Ovary (tissue), 9 donors: ENCODE data around the gene UBQLN1. TPM values are rescaled to one million over a fixed set of nuclear protein-coding genes. Genes with fewer than 3 reads are reported as not detected.

Experiments
- DNase-seq, 5 donors: peaks; one replicate each; pipeline ENCODE4 v3.0.0-alpha.2; 2019 to 2020
- H3K27ac ChIP-seq, 2 donors: fragments of 200-600 bp; one replicate each; pipeline versions ENCODE4 v1.5.1 to v1.8.0; 2019 to 2022
- H3K27me3 ChIP-seq: fragments of 200-600 bp; one replicate; pipeline ENCODE4 v1.8.0; 2022
- H3K36me3 ChIP-seq: fragments of 200-600 bp; sonication (generic); one replicate; pipeline ENCODE4 v1.5.1; 2019
- H3K4me1 ChIP-seq: one replicate; pipeline ENCODE4 v1.8.1; 2013; ENCODE audit warnings: mild to moderate bottlenecking, moderate library complexity; ENCODE audit not compliant: insufficient read depth
- H3K4me3 ChIP-seq: fragments of 200-600 bp; sonication (generic); one replicate; pipeline ENCODE4 v1.5.1; 2017
- H3K9me3 ChIP-seq, 2 donors: fragments of 200-600 bp in 1 of 2; sonication (generic) in 1 of 2; one replicate each; pipeline versions ENCODE4 v1.5.1 to v1.8.1; 2013 to 2019; ENCODE audit warnings: mild to moderate bottlenecking in 1 of 2, moderate library complexity in 1 of 2
- CTCF ChIP-seq, 3 donors: fragments of 450-650 bp in 2 of 3; fragments of 200-600 bp in 1 of 3; IDR thresholded peaks; one replicate each; pipeline versions ENCODE4 v1.5.1 to v1.8.0; 2016 to 2022; ENCODE audit warnings: antibody characterized with exemption in 3 of 3, mild to moderate bottlenecking in 1 of 3
- EP300 ChIP-seq: sonication (generic); formaldehyde crosslinking; IDR thresholded peaks from one replicate; pipeline ENCODE4 v1.6.1; 2017; ENCODE audit warnings: antibody characterized with exemption
- POLR2A ChIP-seq: fragments of 450-650 bp; IDR thresholded peaks from one replicate; pipeline ENCODE4 v1.6.1; 2017; ENCODE audit warnings: antibody characterized with exemption, mild to moderate bottlenecking, moderate library complexity
- WGBS, 3 donors: extraction: QIAGEN DNeasy Blood & Tissue Kit in 1 of 3; methylation state at CpG; one replicate each; pipeline versions ENCODE4 v1.1.5 to v1.1.7; 2013 to 2017; 5-methylcytosine and 5-hydroxymethylcytosine counted together
- intact Hi-C, 4 donors: fragments of 100-400 bp; cut with DNase I; formaldehyde crosslinking; loops; one replicate each; pipeline versions ENCODE4 v1.11.0 to v1.15.1; 2022 to 2023
- polyA plus RNA-seq, 2 donors: library from polyadenylated mRNA; stranded (reverse); fragments of 200-250 nt in 1 of 2; fragments of 350-450 nt in 1 of 2; fragmentation: Illumina TruSeq in 1 of 2; extraction: RNeasy Lipid Tissue Mini Kit (QIAGEN cat#74804) in 1 of 2; gene quantifications; one replicate each; pipeline ENCODE4 v1.2.3, GENCODE V29; 2013 to 2014
- total RNA-seq, 7 donors: library from RNA; depleted of rRNA in 2 of 7; stranded (reverse); fragments of >200 nt in 2 of 7; fragmentation: NEBNext Ultra II Directional in 3 of 7; extraction: Animal tissue kit (Norgen Biotek cat#: 25700) in 3 of 7; gene quantifications; one replicate each; pipeline versions ENCODE4 v1.1.0 to v1.2.4, GENCODE V29; 2016 to 2023
- donor health status: DM: no; HTN: no; CAD: no; lungs with moderate emphysema.
- donor health status: DM: no; HTN: no; CAD: no.
- donor health status: Bipolar disorder and iron deficiency.
- donor health status: DM: yes; HTN: yes; CAD: no.
- donor health status: DM: no; HTN: no; CAD: no.
- donor health status: DM: yes; HTN: yes; CAD: no.

UBQLN1 gene
- total and polyA plus RNA-seq, 9 donors, result 28.2 to 105 (median 82.3) TPM

- intact Hi-C loops, result no loop called here
- no peak overlapping the region for H3K4me3 ChIP-seq
- DNase-seq, result no peak
- H3K4me1 ChIP-seq, result no peaks in the 10 kb centered on the region
- no peaks in the 10 kb centered on the region for H3K36me3 ChIP-seq
- no peak overlapping the region for H3K27ac ChIP-seq
- TF ChIP-seq CTCF (IDR thresholded peaks at IDR 0.05), result no peak
- TF ChIP-seq EP300, result no peak
- no peak for TF ChIP-seq POLR2A
- no peaks in the 10 kb centered on the region for H3K27me3 ChIP-seq
- no peaks in the 10 kb centered on the region for H3K9me3 ChIP-seq
Measured at GRCh38 chr9:83636813-83637212, 70.9 kb downstream of the UBQLN1 start.

- Histone ChIP-seq H3K27me3 (no peaks in the 10 kb centered on the region), H3K9me3 (no peaks in the 10 kb centered on the region), H3K36me3 (no peaks in the 10 kb centered on the region), H3K27ac (no peak overlapping the region), H3K4me1 (no peaks in the 10 kb centered on the region), H3K4me3 (no peak overlapping the region)
- WGBS, 3 donors, result 85 to 94% (median 93%) methylated on average over 2 of the region's 2 CpGs
- intact Hi-C loops, result no loop called here
- no peak for DNase-seq
- TF ChIP-seq EP300 (no peak), POLR2A (no peak), CTCF (IDR thresholded peaks at IDR 0.05) (no peak)
Measured at GRCh38 chr9:83633676-83634075, 74.1 kb downstream of the UBQLN1 start.

GRCh38 chr9:83633255-83633654 lies 74.5 kb downstream of the UBQLN1 start:
- H3K27ac ChIP-seq, result no peak overlapping the region
- H3K27me3 ChIP-seq, result no peaks in the 10 kb centered on the region
- no peak for TF ChIP-seq EP300
- TF ChIP-seq CTCF (IDR thresholded peaks at IDR 0.05), result no peak
- no peak for TF ChIP-seq POLR2A
- no peaks in the 10 kb centered on the region for H3K4me1 ChIP-seq
- H3K4me3 ChIP-seq, result no peak overlapping the region
- DNase-seq, result no peak
- no peaks in the 10 kb centered on the region for H3K9me3 ChIP-seq
- H3K36me3 ChIP-seq, result no peaks in the 10 kb centered on the region
- intact Hi-C loops, result no loop called here
- 92 to 100% (median 94%) methylated on average over 1 of the region's 1 CpG for WGBS, 3 donors

GRCh38 chr9:83630938-83631457 lies 76.8 kb downstream of the UBQLN1 start:
- intact Hi-C loops, result no loop called here
- DNase-seq, result no peak
- Histone ChIP-seq H3K27ac (no peak overlapping the region), H3K9me3 (no peaks in the 10 kb centered on the region), H3K36me3 (no peaks in the 10 kb centered on the region), H3K27me3 (no peaks in the 10 kb centered on the region), H3K4me1 (no peaks in the 10 kb centered on the region), H3K4me3 (no peak overlapping the region)
- TF ChIP-seq POLR2A (no peak), CTCF (IDR thresholded peaks at IDR 0.05) (no peak), EP300 (no peak)
- 16 to 20% (median 18%) methylated on average over 11 of the region's 11 CpGs for WGBS, 3 donors
